Stimulated activated naive CD4-positive, alpha-beta T cell (primary cell): ENCODE results near the gene C11orf65.
"Not testable (repeated sequence)": the region's sequence is repeated elsewhere in the genome, so short reads cannot be mapped to it uniquely, and the experiment has no call there.

ENCODE experiments used
- DNase-seq, 6 experiments: peaks; one replicate each; lab custom pipeline; 2025; lab: John Stamatoyannopoulos, UW

C11orf65 gene

DNA sequence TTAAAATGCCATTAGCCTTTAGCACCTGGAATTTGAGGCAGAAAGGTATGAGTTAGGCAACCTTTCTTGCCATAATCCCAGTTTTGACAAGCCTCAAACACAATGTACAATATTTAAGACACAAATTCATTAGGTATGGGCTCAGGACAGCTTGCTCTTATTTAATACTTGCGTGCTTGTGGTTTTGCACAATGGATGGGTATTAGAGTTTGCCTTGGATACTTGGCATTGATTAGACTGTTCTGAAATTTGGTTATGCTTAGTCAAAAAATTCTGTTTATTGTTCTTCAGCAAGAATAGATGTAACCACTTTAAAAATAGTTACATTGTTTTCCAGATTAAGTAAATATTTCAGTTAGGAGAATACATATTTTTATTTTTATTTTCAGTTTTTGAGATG is 5.4 kb upstream of the C11orf65 start:
- no peak for DNase-seq

DNA sequence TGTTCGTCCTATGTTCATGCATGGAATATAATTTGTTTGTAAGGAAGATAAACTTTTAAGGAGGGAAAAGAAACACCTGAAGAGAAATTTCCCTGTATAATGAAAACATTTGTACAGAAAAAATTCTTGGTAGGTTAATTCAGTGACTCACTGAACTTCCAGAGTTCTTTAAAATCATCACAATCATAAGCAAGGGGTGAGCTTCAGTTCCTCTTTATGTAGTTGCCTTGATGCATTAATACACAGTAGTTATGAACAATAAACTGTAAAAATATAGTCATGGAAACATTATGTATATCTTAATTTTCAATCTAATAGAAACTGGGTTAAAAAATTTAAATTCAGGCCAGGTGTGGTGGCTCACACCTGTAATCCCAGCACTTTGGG is 1.1 kb upstream of the C11orf65 start:
- DNase-seq, result no peak

DNA sequence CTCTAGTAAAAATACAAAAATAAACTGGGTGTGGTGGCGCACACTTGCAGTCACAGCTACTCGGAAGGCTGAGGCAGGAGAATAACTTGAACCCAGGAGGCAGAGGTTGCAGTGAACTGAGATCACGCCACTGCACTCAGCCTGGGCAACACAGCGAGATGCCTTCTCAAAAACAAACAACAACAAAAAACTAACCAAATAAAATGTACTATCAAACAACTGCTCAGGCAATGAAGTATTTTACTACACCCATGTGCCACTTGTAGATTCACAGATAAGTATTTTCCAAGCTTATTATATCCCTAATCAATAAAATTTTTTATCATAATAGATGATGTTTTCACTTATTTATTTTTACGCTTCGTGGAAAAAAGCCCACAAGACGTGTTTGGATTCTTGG is 924 bp downstream of the C11orf65 start:
- peak in 1 of 6 experiments; percentile 25 for DNase-seq

DNA sequence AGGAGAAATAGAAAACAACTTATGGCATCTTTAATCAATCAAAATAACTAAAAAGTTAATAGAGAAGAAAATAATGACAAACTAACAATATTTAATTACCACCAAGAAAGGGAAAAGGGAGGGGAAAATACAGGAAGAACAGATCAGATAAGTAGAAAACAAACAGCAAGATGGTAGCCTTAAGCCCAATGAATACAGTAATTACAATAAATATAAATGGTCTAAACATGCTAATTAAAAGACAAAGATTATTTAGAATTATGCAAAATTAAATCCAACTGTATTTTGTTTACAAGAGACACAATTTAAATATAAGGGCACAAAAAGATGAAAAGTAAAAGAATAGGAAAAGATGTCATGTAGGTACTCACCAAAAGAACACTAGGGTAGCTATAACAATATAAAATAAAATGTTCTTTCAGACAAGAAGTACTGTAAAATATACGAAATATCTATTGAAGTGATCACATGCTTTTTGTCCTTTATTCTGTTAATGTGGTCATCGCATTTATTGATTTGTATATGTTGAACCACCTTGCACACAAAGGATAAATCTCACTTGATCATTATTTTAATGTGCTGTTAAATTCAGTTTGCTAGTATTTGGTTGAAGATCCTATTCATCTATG is 14.0 kb downstream of the C11orf65 start:
- no peak for DNase-seq

DNA sequence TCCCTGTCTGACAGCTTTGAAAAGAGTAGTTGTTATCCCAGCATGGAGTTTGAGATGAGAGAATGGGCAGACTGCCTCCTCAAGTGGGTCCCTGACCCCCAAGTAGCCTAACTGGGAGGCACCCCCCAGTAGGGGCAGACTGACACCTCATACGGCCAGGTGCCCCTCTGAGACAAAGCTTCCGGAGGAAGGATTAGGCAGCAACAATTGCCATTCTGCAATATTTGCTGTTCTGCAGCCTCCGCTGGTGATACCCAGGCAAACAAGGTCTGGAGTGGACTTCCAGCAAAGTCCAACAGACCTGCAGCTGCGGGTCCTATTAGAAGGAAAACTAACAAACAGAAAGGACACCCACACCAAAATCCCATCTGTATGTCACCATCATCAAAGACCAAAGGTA is 25.9 kb downstream of the C11orf65 start:
- DNase-seq, result not testable (repeated sequence)

DNA sequence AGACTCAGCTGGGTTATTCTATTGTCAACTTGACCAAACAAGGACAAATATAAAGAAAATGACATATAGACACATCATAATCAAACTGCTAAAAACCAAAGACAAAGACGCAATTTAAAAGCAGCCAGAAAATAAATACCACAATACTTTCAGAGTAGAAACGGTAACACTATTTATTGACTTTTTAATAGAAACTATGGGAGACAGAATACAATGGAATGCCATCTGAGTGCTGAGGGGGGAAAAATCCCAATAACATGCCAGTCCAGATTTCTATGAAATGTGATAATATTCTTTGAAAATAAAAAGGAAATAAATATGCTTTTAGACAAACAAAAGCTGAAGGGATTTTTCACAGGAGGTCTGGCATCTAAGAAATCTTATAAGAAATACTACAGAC is 30.7 kb downstream of the C11orf65 start:
- DNase-seq, result no peak

DNA sequence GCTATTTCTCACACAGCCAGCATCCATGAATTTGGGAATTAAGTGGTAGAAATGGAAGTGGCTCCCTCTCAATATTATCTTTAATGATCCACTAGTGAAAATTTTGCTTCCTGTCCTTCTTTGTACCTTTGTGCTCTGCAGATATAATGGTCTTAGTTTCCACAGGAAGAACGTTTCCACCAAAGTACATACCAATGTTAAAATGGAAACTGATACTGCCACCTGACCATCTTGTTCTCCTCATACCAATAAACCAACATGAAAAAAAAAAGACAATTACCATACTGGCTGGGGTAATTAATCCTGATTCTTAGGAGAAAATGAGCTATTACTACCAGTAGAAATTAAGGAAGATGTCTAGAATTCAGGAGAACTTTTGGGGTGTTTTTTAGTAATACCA is 32.3 kb downstream of the C11orf65 start:
- DNase-seq, result no peak

DNA sequence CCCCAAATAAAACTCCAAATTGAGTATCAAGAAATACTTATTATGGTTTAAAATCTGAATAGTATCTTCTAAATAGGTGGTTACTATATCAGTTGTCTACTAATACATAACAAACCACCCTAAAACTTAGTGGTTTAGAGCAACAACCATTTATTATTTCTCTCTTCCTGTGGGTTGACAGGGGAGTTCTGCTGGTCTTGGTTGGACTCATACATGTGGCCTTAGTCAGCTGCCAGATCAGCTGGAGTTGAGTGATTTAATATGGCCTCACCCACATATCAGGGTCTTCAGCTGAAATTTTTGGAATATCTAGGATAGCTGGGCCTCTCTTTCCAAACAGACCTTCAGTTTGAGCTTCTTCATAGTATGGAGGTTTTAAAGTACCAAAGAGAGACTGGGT is 34.5 kb downstream of the C11orf65 start:
- DNase-seq, result no peak

DNA sequence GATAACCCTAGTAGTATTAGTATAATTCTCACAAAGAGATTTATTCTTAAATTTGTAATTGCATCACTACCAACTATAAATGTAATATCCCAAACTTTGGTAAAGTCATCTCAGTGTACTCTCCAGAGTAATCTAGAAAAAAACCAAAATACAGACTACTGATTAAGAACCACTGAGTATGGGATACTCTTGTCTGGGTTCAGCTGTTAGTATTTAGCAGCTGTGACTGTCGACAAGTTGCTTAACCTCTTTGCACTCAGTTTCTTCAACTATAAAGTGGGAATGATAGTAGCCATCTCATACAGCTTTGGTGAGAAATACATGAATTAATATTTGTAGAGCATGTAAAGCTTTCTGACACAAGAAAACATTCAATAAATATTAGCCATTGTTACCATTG is 35.3 kb downstream of the C11orf65 start:
- DNase-seq, result no peak

DNA sequence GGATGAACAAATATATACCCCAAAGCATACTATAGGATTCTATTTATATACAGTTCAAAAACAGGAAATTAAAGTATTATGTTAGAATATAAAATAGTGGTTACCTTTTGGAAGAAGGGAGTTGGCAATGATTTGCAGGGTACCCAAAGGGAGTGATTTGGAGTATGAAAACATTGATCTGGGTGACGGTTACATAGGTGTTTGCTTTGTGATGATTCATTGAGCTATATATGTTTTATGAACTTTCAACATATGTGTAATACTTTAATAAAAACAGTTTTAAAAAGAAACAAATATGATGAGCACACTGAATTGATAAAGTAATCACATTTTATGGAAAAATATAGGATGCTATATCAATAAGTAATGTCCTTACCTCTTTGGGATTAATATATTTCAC is 36.0 kb downstream of the C11orf65 start:
- no peak for DNase-seq

DNA sequence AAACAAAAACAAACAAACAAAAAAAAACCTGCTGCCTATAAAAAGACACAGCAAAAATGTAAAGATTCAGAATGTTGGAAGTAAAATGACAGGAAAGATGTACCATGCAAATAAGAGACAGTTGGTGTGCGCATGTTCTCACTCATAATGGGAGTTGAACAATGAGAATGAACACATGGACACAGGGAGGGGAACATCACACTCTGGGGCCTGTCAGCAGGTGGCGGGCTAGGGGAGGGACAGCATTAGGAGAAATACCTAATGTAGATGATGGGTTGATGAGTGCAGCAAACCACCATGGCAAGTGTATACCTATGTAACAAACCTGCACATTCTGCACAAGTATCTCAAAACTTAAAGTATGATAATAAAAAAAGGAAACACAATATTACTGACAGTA is 49.8 kb downstream of the C11orf65 start:
- peak in 4 of 6 experiments; percentile 1 to 22 (median 20) for DNase-seq

DNA sequence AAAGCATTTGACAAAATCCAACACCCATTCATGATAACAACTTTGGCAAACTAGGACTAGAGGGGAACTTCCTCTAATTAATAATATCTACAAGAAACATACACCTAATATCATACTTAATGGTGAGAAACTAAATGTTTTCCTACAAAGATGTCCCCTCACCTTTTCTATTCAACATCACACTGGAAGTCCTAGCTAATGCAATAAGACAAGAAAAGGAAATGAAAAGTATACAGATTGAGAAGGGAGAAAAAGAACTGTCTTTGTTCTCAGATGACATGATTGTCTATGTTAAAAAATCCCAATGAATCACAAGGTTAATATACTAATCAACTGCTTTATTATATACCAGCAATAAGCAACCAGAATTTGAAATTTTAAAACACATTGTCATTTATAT is 52.4 kb downstream of the C11orf65 start:
- DNase-seq, result no peak

DNA sequence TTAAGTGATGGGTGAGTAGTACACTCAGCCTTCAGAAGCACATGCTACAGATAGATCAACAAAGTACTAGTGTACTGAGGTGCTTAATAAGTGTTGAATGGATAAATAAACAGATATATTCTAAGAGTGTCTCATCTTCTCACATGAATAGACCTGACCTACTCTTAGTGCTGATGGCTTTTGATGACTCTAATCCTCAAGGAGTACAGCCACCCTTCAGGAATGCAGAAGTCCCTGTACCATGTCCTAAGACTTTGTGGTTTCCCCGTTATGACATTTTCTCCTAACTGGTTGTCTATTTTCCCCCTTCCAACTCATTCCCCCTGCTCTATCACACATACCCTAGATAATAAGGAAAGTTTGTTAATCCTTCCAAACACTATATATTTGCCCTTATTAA is 61.6 kb downstream of the C11orf65 start:
- DNase-seq, result no peak

DNA sequence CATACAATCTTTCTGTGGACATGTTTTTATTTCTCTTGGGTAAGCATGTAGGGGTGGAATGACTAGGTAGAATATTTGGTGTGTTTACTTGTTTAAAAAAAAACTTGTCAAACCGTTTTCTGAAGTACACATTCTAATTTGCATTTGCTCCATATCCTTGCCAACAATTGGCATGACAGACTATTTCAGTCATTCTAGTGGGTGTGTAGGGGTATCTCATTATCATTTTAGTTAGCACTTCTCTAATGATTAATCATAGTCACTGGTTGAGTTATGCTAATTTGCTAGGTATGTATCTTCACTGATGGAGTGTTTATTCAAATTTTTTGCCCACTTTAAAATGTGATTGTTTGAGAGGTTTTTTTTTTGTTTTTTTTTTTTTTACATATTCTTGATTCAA is 64.3 kb downstream of the C11orf65 start:
- no peak for DNase-seq

DNA sequence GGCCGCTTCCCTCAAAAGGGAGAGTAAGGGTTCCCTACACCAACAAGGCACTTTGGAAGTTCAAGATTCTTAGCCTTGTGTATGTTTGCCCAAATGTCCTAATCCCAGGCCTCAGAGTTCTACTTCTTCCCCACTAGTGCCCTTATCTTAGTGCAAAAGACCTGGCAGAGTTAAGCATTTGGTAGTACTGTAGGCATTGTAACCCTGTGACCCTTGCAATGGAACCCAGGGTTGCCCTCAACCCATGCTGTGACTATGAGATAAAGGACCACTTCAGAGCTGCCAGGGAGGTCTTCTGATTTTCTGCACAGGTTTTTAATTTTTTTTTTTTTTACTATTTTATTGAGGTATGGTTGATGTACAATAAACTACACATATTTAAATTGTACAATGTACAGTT is 65.1 kb downstream of the C11orf65 start:
- DNase-seq, result no peak

DNA sequence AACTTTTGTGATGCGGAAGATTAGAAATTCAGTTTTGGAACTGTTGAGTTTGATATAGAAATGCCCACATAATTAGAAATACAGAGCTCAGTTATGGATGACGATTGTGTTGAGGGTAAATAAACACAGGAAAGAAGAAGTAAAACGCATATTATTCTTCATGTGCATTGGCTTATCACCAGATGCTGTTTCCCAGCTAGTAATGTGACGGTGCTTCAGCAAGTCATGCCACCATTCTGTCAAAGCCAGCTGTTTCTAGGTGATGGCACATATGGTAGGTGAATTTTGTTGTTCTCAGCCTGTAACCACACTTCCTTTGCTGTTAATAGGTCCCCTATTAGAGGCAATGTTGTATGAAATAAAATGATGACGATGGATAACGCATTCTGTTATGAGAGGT is 68.9 kb downstream of the C11orf65 start:
- no peak for DNase-seq

DNA sequence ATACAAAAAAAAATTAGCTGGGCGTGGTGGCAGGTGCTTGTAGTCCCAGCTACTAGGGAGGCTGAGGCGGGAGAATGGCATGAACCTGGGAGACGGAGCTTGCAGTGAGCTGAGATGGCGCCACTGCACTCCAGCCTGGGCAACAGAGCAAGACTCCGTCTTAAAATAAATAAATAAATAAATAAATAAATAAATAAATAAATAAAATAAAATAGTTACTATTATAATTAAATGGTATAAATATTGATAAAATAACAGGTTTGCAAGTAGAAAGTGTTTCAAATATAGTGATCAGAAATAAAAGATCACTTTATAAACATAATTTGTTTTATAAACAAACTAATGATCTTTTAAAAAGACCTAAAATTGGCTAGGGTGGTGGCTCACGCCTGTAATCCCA is 70.7 kb downstream of the C11orf65 start:
- not testable (repeated sequence) for DNase-seq

DNA sequence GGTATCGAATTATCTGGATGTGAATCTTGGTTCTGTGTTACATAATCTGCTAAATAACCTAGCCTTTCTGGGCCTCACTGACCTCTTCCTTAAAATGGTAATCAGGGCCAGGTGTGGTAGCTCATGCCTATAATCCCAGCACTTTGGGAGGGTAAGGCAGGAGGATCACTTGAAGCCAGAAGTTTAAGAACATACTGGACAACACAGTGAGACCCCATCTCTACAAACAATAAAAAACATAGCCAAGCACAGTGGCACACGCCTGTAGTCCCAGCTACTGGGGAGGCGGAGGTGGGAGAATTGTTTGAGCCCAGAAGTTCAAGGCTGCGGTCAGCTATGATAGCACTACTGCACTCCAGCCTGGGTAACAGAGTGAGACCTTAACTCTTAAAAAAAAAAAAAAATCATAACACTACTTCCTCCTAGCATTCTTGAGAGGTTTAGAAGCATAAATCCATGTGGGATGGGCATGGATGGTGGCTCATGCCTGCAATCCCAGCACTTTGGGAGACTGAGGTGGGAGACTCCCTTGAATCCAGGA is 72.5 kb downstream of the C11orf65 start:
- no peak for DNase-seq

DNA sequence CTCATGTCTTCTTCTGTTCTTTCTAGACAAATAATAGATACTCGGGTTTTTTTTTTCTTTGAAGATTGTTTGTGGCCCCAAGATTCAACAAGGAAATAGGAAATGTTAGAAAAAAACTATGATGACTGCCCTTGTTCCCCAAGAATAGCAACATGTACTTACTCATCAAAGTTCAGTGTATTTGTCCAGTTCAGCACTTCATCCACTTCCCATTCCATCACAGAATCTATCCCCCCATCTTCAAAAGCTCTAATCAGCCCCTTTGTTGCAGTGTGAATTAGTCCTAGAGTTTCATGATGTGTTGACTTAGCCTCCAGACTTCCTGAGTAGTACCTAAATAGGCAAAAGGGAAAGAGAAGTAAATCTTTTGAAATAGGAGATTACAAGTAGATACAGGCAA is 74.3 kb downstream of the C11orf65 start:
- no peak for DNase-seq

DNA sequence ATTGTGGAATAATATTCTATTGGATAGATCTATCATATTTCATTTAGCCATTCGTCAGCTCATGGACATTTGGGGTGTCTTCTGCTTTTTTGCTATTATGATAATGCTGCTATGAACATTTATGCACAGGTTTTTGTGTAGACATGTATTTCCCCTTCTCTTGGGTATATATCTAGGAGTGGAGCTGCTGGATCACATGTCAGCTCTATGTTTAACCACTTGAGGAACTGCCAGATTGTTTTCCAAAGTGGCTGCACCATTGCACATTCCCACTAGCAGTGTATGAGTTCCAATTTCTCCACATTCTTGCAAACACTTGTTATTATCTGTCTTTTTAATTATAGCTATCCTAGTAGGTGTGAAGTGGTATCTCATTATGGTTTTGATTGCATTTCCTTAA is 75.0 kb downstream of the C11orf65 start:
- no peak for DNase-seq

DNA sequence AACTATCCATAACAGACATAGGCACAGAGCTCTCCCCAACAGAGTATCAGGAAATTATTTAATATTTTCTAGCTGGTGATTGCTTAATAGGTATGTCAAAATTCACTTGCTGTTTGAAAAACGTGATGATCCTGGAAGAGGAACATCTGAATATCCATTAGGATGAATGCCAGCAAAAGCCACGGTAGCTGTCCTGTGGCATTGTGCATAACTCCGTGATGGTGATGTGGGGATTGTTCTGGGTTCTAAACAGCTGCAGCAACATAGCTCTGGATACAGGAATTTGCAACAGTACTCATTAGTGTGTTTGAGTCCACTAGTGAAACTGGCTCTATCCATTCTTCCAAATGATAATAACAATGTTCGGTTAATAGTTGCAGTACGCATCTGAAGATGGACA is 78.8 kb downstream of the C11orf65 start:
- DNase-seq, result no peak

DNA sequence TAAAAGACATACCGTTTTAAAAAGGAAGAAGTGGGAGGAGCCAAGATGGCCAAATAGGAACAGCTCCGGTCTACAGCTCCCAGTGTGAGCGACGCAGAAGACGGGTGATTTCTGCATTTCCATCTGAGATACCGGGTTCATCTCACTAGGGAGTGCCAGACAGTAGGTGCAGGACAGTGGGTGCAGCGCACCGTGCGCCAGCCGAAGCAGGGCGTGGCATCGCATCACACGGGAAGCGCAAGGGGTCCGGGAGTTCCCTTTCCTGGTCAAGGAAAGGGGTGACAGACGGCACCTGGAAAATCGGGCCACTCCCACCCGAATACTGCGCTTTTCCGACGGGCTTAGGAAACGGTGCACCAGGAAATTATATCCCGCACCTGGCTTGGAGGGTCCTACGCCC is 93.8 kb downstream of the C11orf65 start:
- DNase-seq, result not testable (repeated sequence)

DNA sequence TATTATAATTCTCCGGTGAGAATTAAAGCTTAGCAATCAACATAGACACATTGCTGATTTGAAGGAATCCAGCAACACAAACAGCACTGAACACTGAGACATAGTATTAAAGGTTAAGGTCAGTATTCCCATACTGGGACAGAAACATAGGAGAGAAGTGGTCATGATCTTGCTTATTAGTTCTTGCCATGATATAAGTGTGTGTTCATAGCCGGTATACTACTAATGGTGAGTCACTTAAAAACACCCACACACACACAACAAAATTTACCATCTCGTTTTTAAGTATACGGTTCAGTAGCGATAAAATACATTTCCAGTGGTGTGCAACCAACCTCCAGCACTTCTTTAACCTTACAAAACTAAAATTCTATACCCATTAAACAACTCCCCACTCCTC is 96.3 kb downstream of the C11orf65 start:
- no peak for DNase-seq

DNA sequence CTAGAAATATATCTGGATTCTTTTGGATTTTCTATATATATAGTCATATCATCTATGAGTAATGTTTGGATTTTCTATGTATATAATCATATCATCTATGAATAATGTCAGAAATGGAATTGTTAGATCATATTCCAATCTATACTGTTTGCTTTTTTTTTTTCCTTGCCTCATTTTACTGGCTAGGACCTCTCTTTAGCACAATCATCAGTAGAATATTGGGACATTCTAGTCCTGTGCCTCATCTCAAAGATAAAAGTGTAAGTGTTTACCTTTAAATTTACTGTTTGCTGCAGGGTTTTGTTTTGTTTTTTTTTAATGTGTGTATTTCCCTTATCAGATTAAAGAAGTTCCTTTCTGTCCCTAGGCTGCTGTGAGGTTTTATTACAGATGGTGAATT is 97.0 kb downstream of the C11orf65 start:
- no peak for DNase-seq
